CD14-positive monocyte (primary cell): Measurements from ENCODE around the gene HMGN1. TPM values are rescaled to one million over a fixed set of nuclear protein-coding genes. Genes with fewer than 3 reads are reported as not detected.

Source experiments
- DNase-seq, 3 donors: peaks; one replicate each; pipeline ENCODE4 v3.0.0-alpha.2; 2011 to 2022
- H2AFZ ChIP-seq: 2 replicates; pipeline ENCODE4 v1.6.0; 2012; ENCODE audit warnings: mild to moderate bottlenecking, low read depth, low read length, inconsistent platforms; ENCODE audit not compliant: insufficient read depth, poor library complexity, severe bottlenecking
- H3K27ac ChIP-seq, 2 donors: 1 replicate in 1 of 2; 2 replicates in 1 of 2; pipeline ENCODE4 v1.5.1; 2012 to 2013; ENCODE audit warnings: low read length in 2 of 2, control low read depth in 1 of 2, inconsistent platforms in 1 of 2, low read depth in 1 of 2, mild to moderate bottlenecking in 1 of 2
- H3K27me3 ChIP-seq, 2 donors: one replicate each; pipeline versions ENCODE4 v1.6.0 to v1.6.1; 2011 to 2013; ENCODE audit warnings: low read length in 2 of 2; ENCODE audit not compliant: control insufficient read depth in 2 of 2, insufficient read depth in 2 of 2
- H3K36me3 ChIP-seq, 2 donors: replicated peaks in 1 of 2; 1 replicate in 1 of 2; 2 replicates in 1 of 2; pipeline versions ENCODE4 v1.5.1 to v1.6.1; 2012 to 2013; ENCODE audit warnings: low read length in 2 of 2, control low read depth in 1 of 2, inconsistent platforms in 1 of 2, mild to moderate bottlenecking in 1 of 2; ENCODE audit not compliant: insufficient read depth in 2 of 2, control insufficient read depth in 1 of 2
- H3K4me1 ChIP-seq, 2 donors: 1 replicate in 1 of 2; 2 replicates in 1 of 2; pipeline versions ENCODE4 v1.5.1 to v1.6.1; 2012 to 2013; ENCODE audit warnings: low read length in 2 of 2, control low read depth in 1 of 2, inconsistent platforms in 1 of 2, mild to moderate bottlenecking in 1 of 2, moderate library complexity in 1 of 2; ENCODE audit not compliant: insufficient read depth in 2 of 2, control insufficient read depth in 1 of 2
- H3K4me2 ChIP-seq: replicated peaks from 2 replicates; pipeline ENCODE3; 2012; ENCODE audit warnings: low read length, moderate library complexity, mild to moderate bottlenecking; ENCODE audit not compliant: poor library complexity, severe bottlenecking; ENCODE audit errors: extremely low read depth
- H3K4me3 ChIP-seq, 3 experiments: fragments of 200-600 bp in 1 of 3; sonication (generic) in 1 of 3; replicated peaks in 1 of 3; 1 replicate in 2 of 3; 2 replicates in 1 of 3; pipeline ENCODE4 v1.5.1; 2011 to 2013; ENCODE audit warnings: low read length in 3 of 3, mild to moderate bottlenecking in 3 of 3, control low read depth in 2 of 3, low read depth in 2 of 3, inconsistent platforms in 1 of 3, moderate library complexity in 1 of 3
- H3K79me2 ChIP-seq: 2 replicates; pipeline ENCODE4 v1.6.0; 2012; ENCODE audit warnings: mild to moderate bottlenecking, control low read depth, inconsistent platforms, low read length, moderate library complexity; ENCODE audit not compliant: insufficient read depth
- H3K9ac ChIP-seq: 2 replicates; pipeline ENCODE4 v1.6.0; 2017; ENCODE audit warnings: low read length, mild to moderate bottlenecking; ENCODE audit not compliant: insufficient read depth, poor library complexity, severe bottlenecking
- H3K9me3 ChIP-seq, 2 donors: replicated peaks in 1 of 2; 1 replicate in 1 of 2; 2 replicates in 1 of 2; pipeline versions ENCODE4 v1.5.1 to v1.6.1; 2012 to 2013; ENCODE audit warnings: low read length in 2 of 2, control low read depth in 1 of 2; ENCODE audit not compliant: control insufficient read depth in 1 of 2, insufficient read depth in 1 of 2
- H4K20me1 ChIP-seq: 2 replicates; pipeline ENCODE4 v1.6.0; 2012; ENCODE audit warnings: mild to moderate bottlenecking, low read length, control low read depth, moderate library complexity; ENCODE audit not compliant: insufficient read depth
- H3K27ac Mint-ChIP-seq, 7 donors: one replicate each; pipeline ENCODE4 v1.8.0; 2020; ENCODE audit warnings: mild to moderate bottlenecking in 7 of 7, mixed read lengths in 7 of 7, moderate library complexity in 6 of 7, inconsistent platforms in 2 of 7
- H3K27me3 Mint-ChIP-seq, 3 donors: one replicate each; pipeline ENCODE4 v1.8.0; 2021 to 2022; ENCODE audit warnings: low read depth in 3 of 3, mild to moderate bottlenecking in 3 of 3, mixed read lengths in 3 of 3, moderate library complexity in 3 of 3, inconsistent platforms in 1 of 3
- H3K36me3 Mint-ChIP-seq, 2 donors: one replicate each; pipeline ENCODE4 v1.8.0; 2020; ENCODE audit warnings: mixed read lengths in 2 of 2, inconsistent platforms in 1 of 2, mild to moderate bottlenecking in 1 of 2
- H3K4me1 Mint-ChIP-seq: one replicate; pipeline ENCODE4 v1.8.0; 2020; ENCODE audit warnings: mild to moderate bottlenecking, mixed read lengths
- H3K4me3 Mint-ChIP-seq, 2 donors: one replicate each; pipeline ENCODE4 v1.8.0; 2020; ENCODE audit warnings: mild to moderate bottlenecking in 2 of 2, mixed read lengths in 2 of 2, moderate library complexity in 1 of 2
- H3K9me3 Mint-ChIP-seq, 7 donors: one replicate each; pipeline ENCODE4 v1.8.0; 2020 to 2022; ENCODE audit warnings: mixed read lengths in 7 of 7, mild to moderate bottlenecking in 6 of 7, moderate library complexity in 6 of 7, inconsistent platforms in 2 of 7
- WGBS: methylation state at CpG from one replicate; pipeline ENCODE4 v1.1.5; 2013; ENCODE audit warnings: missing lambda C conversion rate; ENCODE audit not compliant: insufficient coverage; 5-methylcytosine and 5-hydroxymethylcytosine counted together
- intact Hi-C, 2 donors: fragments of 100-400 bp; cut with micrococcal nuclease; formaldehyde crosslinking; loops; one replicate each; pipeline versions ENCODE4 v1.15.0 to v1.15.1; 2023
- polyA plus RNA-seq, 3 donors: library from polyadenylated mRNA; depleted of rRNA in 1 of 3; unstranded in 2 of 3; stranded (reverse) in 1 of 3; fragments of 300-500 nt in 2 of 3; fragments of >200 nt in 1 of 3; fragmentation: Illumina TruSeq in 2 of 3; gene quantifications; 1 replicate in 2 of 3; 2 replicates in 1 of 3; pipeline ENCODE4 v1.2.3, GENCODE V29; 2012 to 2021
- TF ChIP-seq, protein P1 (sequence below): fragments of 200-600 bp; IDR thresholded peaks from one replicate; pipeline ENCODE4 v1.8.0; 2022; ENCODE audit warnings: antibody characterized with exemption, mild to moderate bottlenecking

Gene HMGN1
- polyA plus RNA-seq, 3 donors: 59.8 to 74.7 (median 72.7) TPM

DNA sequence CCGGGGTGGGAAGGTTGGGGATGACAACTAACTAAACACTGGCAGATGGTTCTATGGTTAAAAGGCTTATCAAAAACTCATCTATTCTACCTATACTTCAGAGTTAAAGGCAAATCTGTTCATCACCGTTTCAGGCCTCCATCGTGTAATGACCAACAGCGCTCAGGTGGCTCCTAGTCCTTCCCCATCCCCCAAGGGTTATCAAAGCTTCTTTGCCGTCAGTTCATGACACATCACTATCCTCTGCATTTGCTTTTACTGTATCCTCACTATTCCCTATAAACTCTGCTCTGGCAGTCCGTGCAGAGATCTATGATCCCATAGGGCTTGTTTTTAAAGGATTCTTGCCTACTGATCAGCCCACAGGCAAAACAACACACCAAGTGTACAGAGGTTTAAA, 8.2 kb downstream of the HMGN1 start:
- TF ChIP-seq, protein P1, sequence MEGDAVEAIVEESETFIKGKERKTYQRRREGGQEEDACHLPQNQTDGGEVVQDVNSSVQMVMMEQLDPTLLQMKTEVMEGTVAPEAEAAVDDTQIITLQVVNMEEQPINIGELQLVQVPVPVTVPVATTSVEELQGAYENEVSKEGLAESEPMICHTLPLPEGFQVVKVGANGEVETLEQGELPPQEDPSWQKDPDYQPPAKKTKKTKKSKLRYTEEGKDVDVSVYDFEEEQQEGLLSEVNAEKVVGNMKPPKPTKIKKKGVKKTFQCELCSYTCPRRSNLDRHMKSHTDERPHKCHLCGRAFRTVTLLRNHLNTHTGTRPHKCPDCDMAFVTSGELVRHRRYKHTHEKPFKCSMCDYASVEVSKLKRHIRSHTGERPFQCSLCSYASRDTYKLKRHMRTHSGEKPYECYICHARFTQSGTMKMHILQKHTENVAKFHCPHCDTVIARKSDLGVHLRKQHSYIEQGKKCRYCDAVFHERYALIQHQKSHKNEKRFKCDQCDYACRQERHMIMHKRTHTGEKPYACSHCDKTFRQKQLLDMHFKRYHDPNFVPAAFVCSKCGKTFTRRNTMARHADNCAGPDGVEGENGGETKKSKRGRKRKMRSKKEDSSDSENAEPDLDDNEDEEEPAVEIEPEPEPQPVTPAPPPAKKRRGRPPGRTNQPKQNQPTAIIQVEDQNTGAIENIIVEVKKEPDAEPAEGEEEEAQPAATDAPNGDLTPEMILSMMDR: no peak
- Histone ChIP-seq H3K4me1 (peaks cover 4 to 6% of the 10 kb centered on the region in 2 donors), H3K9me3 (no peaks in the 10 kb centered on the region), H3K36me3 (peaks cover 20 to 33% of the 10 kb centered on the region in 2 donors), H4K20me1 (no peaks in the 10 kb centered on the region), H3K79me2 (peaks cover 19% of the 10 kb centered on the region), H2AFZ (no peak overlapping the region), H3K27me3 (no peaks in the 10 kb centered on the region), H3K4me2 (no peak overlapping the region), H3K9ac (no peak overlapping the region), H3K4me3 (no peak overlapping the region), H3K27ac (no peak overlapping the region)
- Mint-ChIP-seq H3K27ac (peak overlapping the region in 2 of 7 donors; percentile 3 to 14), H3K9me3 (peaks cover 0 to 1% (median 0%) of the 10 kb centered on the region in 7 donors), H3K27me3 (no peaks in the 10 kb centered on the region), H3K4me3 (no peak overlapping the region), H3K36me3 (peaks cover 28 to 30% of the 10 kb centered on the region in 2 donors), H3K4me1 (peaks cover 7% of the 10 kb centered on the region)
- DNase-seq: no peak
- intact Hi-C loops: no loop called here
- 90% methylated on average over 4 of the region's 6 CpGs for WGBS

DNA sequence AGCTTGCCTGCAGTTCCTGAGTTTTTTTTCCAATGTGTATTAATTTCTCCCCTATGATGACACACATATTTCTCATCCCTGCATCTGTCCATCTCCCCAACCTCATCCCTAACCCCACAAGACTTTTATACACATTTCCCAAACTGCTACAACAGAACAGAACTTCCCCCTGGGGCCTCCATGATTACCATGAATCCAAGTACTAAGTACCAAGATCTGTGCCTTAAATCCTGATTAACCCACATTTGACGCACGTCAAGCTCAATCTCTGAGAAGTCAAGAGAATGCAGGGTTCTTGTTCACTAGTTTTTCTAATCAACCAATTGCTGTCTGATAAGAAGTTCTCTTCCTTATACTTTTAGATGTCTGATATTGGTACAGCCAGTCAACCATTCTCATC, 9.7 kb downstream of the HMGN1 start:
- H3K4me3 ChIP-seq: no peak overlapping the region
- no peaks in the 10 kb centered on the region for H3K27me3 Mint-ChIP-seq
- TF ChIP-seq, protein P1: no peak
- no peak overlapping the region for H3K27ac Mint-ChIP-seq
- no peaks in the 10 kb centered on the region for H3K27me3 ChIP-seq
- intact Hi-C loops: no loop called here
- H3K4me2 ChIP-seq: no peak overlapping the region
- H3K4me3 Mint-ChIP-seq: no peak overlapping the region
- no peak overlapping the region for H3K27ac ChIP-seq
- no peaks in the 10 kb centered on the region for H3K4me1 ChIP-seq
- H4K20me1 ChIP-seq: no peaks in the 10 kb centered on the region
- no peak overlapping the region for H2AFZ ChIP-seq
- peaks cover 5% of the 10 kb centered on the region for H3K79me2 ChIP-seq
- H3K9ac ChIP-seq: no peak overlapping the region
- no peak for DNase-seq
- H3K36me3 Mint-ChIP-seq: peaks cover 17 to 20% of the 10 kb centered on the region in 2 donors
- H3K4me1 Mint-ChIP-seq: no peaks in the 10 kb centered on the region
- WGBS: no CpG with 5 or more reads among the region's 2 CpGs
- no peaks in the 10 kb centered on the region for H3K9me3 ChIP-seq
- peaks cover 20 to 33% of the 10 kb centered on the region in 2 donors for H3K36me3 ChIP-seq
- peaks cover 0 to 1% (median 0%) of the 10 kb centered on the region in 7 donors for H3K9me3 Mint-ChIP-seq
